Uterine smooth muscle cell (primary cell): ENCODE results near the gene UBN1. TPM values are rescaled to one million over a fixed set of nuclear protein-coding genes. Genes with fewer than 3 reads are reported as not detected.

Experiments
- total RNA-seq: library from RNA; depleted of rRNA; stranded (reverse); fragments of >200 nt; gene quantifications from 2 replicates; pipeline ENCODE4 v1.2.3, GENCODE V29; 2014

UBN1 gene
- 19.3 and 22.0 TPM in 2 replicates for total RNA-seq

GRCh38 chr16:4846901-4847773 is at the start of gene UBN1, which contains the start of gene GLYR1:
Gene UBN1, plus strand, starts transcription at chr16:4847481. Its CDS starts 5,437 bp downstream, at chr16:4852918.
Gene GLYR1, minus strand, starts transcription at chr16:4847288. Its CDS starts 23 bp downstream, at chr16:4847265.

GRCh38 chr16:4801962-4802658 is 45.2 kb upstream of the UBN1 start, which contains the start of gene ROGDI:
Gene ROGDI, minus strand, starts transcription at chr16:4802633. Its CDS starts 62 bp downstream, at chr16:4802571.

Other genes with a start within 250 kb of the UBN1 start
- gene UBALD1, start 232.6 kb upstream of the UBN1 start, total RNA-seq, result 11.0 and 11.1 TPM in 2 replicates
- gene MGRN1, start 222.7 kb upstream of the UBN1 start, total RNA-seq, result 29.2 and 34.5 TPM in 2 replicates
- 25.4 and 31.8 TPM in 2 replicates for gene NUDT16L1, start 153.9 kb upstream of the UBN1 start, total RNA-seq
- gene ANKS3, start 113.2 kb upstream of the UBN1 start, total RNA-seq, result 28.7 and 34.0 TPM in 2 replicates
- gene DNAAF8, start 112.9 kb upstream of the UBN1 start, total RNA-seq, result 0.44 and 1.4 TPM in 2 replicates
- 7.9 and 11.6 TPM in 2 replicates for gene ZNF500, start 80.3 kb upstream of the UBN1 start, total RNA-seq
- gene SEPTIN12, start 59.1 kb upstream of the UBN1 start, total RNA-seq, result not detected in 2 replicates
- gene SMIM22, start 52.1 kb upstream of the UBN1 start, total RNA-seq, result not detected in 2 replicates
- 12.8 and 14.6 TPM in 2 replicates for gene ROGDI, start 44.8 kb upstream of the UBN1 start, total RNA-seq
- 47.8 and 62.0 TPM in 2 replicates for gene GLYR1, start 193 bp upstream of the UBN1 start, total RNA-seq
- gene PPL, start 89.7 kb downstream of the UBN1 start, total RNA-seq, result 0.44 and 0.75 TPM in 2 replicates
- under 0.01 TPM in 1 of 2 replicates, not detected in the other for gene SEC14L5, start 110.8 kb downstream of the UBN1 start, total RNA-seq
- 22.5 and 29.1 TPM in 2 replicates for gene NAGPA, start 186.5 kb downstream of the UBN1 start, total RNA-seq
- 0.12 and 0.22 TPM in 2 replicates for gene C16orf89, start 218.5 kb downstream of the UBN1 start, total RNA-seq
- 39.2 and 43.8 TPM in 2 replicates for gene ALG1, start 224.4 kb downstream of the UBN1 start, total RNA-seq